ENCODE measurements around the gene MFSD8.
"Not testable (repeated sequence)": the region's sequence is repeated elsewhere in the genome, so short reads cannot be mapped to it uniquely, and the experiment has no call there.

Gene MFSD8

DNA sequence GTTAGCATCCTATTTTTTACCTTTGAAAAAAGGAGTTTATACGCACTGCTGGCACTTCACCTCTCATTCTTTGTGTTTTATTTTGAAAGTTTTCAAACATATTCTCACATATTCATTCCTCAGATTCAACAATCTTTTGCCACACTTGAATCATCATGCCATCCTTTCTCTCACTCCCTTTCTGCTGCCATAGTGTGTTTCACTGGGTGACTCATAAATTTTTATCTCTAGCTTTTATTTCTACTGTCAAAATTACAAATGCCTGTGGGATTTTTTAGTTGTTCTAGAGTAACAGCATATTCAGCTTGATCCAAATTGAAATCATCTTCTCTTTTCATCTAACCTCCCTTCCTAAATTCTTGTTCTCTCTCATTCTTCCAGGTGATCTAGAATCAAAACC is 28.0 kb downstream of the MFSD8 start:
- DNase-seq (ENCODE audit: low read depth): peak; percentile 74

DNA sequence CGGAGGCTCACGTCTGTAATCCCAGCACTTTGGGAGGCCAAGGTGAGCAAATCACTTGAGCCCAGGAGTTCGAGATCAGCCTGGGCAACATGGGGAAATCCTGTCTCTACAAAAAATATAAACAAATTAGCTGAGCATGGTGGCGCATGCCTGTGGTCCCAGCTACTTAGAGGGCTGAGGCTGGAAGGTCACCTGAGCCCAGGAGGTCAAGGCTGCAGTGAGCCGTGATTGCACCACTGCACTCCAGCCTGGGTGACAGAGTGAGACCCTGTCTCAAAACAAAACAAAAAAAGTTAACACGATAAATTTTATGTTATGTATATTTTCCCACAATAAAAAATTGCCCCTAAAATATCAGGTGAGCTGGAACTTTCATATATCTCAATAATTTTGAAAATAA is 33.1 kb downstream of the MFSD8 start:
- DNase-seq (ENCODE audit: low read depth): peak; percentile 21

DNA sequence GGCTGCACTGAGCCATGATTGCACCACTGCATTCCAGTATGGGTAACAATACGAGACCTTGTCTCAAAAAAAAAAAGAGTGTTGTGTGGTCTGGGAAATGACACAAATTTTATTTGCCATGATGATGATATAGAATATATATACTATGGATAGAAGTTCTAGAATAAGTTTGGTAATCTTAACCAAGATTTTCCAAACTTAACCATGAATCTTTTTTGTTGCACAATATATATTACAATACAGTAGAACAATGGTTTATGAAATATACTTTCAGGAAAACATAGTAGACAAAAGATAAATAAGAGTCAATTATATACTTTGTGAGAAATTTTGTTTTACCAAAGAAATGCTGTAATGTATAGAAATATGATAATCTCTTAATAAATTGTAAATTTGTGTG is 34.8 kb downstream of the MFSD8 start:
- DNase-seq (ENCODE audit: low read depth): no peak

DNA sequence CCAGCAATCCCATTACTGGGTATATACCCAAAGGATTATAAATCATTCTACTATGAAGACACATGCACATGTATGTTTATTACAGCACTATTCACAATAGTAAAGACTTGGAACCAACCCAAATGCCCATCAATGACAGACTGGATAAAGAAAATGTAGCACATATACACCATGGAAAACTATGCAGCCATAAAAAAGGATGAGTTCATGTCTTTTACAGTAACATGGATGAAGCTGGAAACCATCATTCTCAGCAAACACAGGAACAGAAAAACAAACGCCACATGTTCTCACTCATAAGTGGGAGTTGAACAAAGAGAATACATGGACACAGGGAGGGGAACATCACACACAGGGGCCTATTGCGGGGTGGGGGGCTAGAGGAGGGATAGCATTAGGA is 39.3 kb downstream of the MFSD8 start:
- not testable (repeated sequence) for DNase-seq (ENCODE audit: low read depth)

DNA sequence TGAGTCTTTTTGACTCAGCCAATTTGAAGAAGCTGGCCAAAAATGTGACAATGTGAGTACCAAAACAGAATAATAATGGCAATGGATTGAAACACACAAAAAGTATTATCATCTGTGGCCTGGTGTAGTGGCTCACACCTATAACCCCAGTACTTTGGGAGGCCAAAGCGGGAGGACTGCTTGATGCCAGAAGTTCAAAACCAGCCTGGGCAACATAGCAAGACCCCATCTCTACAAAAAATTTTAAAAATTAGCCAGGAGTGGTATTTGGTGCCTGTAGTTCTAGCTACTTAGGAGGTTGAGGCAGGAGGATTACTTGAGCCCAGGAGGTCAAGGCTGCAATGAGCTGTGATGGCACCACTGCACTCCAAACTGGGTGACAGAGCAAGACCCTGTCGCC is 42.7 kb downstream of the MFSD8 start:
- DNase-seq (ENCODE audit: low read depth): no peak

DNA sequence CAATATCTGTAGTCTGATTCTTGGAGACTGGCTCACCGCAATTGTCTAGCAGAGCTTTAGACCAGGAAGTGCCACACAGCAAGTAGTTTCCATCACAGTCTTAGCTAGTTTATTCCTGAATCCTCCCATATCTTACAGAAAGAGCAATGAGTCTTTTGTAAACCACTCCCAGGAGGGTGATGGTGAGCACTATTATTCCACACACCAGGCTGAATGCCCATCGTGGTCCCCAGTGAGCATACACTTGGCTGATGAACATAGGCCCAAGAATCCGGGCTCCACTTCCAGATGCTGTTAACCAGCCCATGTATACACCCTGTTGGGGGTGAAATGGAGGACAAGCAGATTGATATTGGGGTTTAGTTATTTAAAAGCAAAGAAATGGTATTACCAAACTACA is 44.5 kb downstream of the MFSD8 start:
- no peak for DNase-seq (ENCODE audit: low read depth)

DNA sequence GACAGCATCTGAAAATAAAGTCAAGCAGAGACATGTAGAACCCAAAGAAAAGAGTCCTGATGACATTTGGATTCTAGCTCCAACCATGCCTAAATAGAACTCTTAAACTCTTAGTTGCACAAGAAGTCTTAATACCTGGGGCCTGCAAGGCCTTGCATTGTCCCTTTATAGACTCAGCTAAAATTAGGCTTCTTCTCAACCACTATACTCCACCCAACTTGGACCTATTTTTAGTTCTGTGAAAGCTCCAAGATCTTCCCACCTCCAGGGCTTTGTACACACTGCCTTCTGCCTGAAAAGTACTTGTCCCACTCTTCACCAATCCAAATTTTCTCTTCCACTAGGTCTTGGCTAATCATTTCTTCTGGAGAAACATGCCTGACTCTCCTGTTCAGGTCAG is 47.8 kb downstream of the MFSD8 start:
- DNase-seq (ENCODE audit: low read depth): no peak

DNA sequence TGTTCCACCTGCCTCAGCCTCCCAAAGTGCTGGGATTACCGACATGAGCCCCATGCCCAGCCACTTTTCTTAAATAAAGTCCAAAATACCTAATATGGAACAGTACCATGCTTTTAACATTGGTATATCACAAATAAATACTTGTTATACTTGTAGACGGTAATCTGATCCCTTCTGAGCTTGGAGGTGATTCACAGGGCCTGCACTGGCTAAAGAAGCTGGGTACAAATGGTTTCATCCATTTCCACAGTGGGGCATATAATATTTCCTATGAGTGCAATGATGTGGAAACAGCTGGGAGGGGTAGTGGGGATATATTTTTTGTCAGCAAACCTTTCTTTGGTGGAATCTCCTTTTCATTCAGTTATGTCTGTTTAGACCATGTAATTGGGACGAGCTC is 48.5 kb downstream of the MFSD8 start:
- DNase-seq (ENCODE audit: low read depth): no peak

DNA sequence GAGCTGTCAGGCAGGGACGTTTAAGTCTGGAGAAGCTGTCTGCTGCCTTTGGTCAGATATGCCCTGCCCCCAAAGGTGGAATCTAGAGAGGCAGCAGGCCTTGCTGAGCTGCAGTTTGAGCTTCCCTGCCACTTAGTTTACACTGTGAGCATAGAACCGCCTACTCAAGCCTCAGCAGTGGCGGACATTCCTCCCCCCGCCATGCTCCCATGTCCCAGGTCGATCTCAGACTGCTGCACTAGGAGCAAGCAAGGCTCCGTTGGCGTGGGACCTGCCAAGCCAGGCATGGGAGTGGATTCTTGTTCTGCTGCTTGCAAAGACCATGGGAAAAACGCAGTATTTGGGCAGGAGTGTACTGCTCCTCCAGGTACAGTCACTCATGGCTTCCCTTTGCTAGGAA is 59.9 kb downstream of the MFSD8 start:
- DNase-seq (ENCODE audit: low read depth): no peak

DNA sequence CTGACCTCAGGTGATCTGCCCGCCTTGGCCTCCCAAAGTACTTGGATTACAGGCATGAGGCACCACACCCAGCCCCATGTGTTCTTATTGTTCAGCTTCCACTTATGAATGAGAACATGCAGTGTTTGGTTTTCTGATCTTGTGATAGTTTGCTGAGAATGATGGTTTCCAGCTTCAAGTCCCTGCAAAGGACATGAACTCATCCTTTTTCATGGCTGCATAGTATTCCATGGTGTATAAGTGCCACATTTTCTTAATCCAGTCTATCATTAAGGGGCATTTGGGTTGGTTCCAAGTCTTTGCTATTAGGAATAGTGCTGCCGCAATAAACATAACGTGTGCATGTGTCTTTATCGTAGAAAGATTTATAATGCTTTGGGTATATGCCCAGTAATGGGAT is 65.3 kb downstream of the MFSD8 start:
- not testable (repeated sequence) for DNase-seq (ENCODE audit: low read depth)

DNA sequence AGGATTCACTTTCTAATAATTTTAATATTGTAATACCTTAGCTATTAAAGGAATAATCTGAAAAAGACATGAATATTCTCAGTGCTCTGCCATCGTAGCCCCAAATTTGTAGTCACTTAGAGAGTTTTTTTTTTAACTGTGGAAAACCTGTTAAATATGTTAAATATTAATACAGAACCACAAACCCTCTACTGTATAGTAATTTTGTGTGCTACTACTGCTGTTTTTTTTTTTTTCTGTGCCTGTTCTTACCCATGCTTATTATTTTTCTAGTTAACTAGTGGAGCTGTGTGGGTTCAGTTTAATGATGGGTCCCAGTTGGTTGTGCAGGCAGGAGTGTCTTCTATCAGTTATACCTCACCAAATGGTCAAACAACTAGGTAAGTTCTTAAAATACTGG is 68.4 kb downstream of the MFSD8 start:
- DNase-seq (ENCODE audit: low read depth): no peak

DNA sequence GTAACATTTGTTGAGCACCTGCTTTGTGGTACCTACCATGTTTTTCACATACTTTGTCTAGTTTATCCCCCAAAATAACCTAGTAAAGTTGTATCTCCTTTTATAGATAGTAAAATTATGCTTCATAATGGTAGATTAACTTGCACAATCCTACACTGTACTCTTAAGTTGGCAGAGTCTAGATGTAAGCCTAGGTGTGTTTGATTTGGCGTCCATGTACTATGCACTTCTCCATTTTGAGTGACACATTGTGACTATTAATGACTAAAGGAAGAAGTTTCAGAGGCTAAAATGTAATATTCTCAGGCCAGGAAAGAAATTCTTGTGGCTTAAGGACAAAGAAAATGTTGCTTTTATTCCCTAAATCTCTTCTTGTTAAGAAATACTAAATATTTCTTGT is 68.9 kb downstream of the MFSD8 start:
- DNase-seq (ENCODE audit: low read depth): no peak

DNA sequence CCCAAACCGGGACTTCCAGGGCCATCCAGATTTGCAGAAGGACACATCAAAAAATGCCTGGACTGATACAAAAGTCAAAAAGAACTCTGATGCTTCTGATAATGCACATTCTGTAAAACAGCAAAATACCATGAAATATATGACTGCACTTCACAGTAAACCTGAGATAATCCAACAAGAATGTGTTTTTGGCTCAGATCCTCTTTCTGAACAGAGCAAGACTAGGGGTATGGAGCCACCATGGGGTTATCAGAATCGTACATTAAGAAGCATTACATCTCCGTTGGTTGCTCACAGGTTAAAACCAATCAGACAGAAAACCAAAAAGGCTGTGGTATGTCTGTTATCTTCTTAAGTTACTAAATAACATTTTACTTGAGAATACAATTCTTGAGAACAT is 75.1 kb downstream of the MFSD8 start:
- peak; percentile 35 for DNase-seq (ENCODE audit: low read depth)

DNA sequence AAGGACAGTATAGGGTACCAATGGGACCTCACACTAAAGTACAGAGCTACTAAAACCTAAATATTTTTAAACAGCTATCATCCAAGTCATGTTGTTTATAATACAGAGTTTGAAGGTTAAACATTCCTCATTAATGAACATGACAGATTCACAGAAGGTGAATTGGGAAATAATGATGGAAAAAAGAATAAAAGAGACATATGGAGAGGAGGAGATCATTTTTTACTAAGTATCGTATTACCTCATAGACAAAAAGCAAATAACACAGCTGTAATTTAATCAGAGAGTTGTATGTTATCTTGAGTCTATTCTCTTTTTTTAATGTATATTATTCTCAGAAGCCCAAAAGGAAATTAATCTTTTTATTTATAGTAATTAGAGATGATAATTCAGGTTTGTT is 76.4 kb downstream of the MFSD8 start:
- DNase-seq (ENCODE audit: low read depth): no peak

DNA sequence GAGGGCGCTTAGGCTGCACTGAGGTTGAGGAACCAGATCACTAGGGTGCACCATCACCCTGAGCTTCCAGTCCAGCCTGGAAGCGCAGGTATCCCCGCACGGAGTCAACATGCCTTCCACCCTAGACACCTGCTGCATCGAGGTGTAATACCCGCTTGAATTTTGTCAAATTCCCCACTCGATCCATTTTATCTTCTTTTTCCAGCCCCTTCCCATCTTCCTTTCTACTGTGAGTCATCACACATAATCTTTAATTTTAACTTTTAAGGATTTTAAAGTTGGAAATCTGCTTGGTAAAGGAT is 83.5 kb downstream of the MFSD8 start:
- peak; percentile 70 for DNase-seq (ENCODE audit: low read depth)

DNA sequence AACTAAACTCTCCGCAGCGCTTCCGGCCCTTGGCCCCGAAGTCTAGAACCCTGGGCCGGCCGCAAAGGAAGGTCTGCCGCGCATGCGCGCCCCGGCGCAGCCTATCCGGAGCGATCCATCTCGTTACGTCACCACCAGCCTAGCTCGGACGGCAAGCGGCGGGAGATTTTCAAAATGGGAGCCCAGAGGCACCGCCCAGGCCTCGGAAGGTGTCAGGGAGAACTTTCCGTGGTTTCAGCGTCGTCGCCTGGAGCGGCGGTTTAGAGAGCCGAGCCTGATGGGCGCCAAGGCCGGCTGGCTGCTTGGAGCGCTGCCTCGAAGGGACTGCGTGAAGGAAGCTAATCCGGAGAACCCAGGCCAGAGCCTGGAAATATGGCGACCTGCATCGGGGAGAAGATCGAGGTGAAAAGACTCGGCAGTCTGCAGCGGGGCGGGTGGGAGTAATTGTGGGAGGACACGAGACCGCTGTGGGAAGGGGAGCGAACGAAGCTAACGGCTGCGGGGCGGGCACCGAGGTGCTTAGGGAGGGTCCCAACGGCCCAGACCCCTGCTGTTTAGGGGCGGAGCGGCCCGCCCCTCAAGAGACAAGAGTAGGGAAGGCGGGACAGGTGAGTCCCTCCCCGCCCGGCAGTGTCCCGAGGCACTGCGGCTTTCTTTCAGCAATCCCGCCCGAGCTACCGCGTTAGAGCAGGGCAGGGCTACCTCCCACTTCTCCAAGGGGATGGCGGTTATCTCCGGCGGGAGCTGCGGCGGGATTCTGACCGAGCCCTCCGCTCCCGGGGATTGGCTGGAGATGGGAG is 84.0 kb downstream of the MFSD8 start, which contains the start of gene PLK4:
PLK4 (plus strand) TSS at position 131 of the 800 bp plus-strand sequence; CDS start at position 373, 242 bp downstream.
- DNase-seq (ENCODE audit: low read depth): peak; percentile 90

DNA sequence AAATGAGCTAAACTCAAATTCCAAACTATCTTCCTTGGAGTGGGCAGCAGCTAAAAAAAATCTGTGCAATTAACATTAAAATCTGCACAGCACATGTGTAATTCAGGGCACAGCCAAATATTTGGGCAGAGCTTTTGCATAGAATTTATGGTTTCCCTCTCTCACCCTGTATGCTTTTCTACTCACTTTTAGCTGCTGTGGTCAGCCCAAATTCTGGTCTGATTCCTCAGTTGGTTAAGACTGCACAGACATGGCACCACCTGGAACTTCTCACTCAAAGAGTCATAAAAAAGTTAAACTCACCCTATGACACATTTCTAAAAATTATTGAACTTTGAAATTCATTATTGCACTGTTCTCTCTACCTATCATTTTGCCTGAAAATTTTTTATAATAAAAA is 89.2 kb downstream of the MFSD8 start:
- no peak for DNase-seq (ENCODE audit: low read depth)

DNA sequence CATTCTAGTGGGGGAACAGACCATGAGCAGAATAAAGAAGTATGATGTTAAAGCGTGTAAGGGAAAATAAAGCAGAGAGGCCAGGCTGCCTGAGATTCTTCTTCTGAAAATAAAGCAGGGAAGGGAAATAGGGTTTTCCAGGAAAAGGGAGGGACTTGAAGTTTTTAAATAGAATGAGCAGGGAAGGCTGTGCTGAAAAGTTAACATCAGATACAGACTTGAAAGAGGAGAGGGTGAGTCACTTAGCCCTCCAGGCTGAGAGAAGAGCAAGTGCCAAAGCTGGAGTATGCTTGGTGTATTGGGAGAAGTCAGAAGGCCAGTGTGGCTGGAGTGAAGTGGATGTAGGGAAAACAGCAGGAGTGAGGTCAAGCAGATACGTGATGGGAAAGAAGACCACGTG is 94.3 kb downstream of the MFSD8 start:
- peak; percentile 49 for DNase-seq (ENCODE audit: low read depth)

DNA sequence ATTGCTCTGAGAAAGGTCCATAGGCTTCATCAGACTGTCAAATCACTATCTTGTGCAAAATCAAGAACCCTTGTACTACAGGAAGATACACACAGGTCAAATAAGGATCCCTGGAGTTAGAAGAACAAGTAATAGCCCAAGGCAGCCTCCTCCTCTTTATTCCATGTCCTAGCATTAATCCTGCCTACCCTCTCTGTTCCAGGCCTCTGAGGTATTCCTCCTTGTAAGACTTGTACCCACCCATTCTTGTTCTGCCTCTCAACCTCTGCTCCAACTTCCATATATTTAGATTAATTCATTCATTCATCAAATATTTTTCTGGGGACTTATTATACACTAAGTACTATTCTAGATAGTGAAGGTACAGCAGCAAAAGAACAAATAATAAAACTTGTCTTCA is 94.7 kb downstream of the MFSD8 start:
- DNase-seq (ENCODE audit: low read depth): no peak

DNA sequence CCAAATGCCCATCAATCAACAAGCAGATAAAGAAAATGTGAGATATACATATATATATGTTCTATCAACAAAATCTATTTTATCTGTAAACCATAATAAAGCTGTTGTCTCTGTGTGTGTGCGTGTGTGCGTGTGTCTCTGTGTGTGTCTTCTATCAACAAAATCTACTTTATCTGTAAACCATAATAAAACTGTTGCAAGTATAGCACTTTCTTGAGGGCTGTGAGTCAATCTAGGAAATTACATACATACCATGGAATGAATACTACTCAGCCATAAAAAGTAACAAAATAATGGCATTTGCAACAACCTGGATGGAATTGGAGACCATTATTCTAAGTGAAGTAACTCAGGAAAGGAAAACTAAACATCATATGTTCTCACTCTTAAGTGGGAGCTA is 96.8 kb downstream of the MFSD8 start:
- DNase-seq (ENCODE audit: low read depth): no peak
